ENCODE measurements around the gene HEXA. TPM values are rescaled to one million over a fixed set of nuclear protein-coding genes. Genes with fewer than 3 reads are reported as not detected.
"Not testable (repeated sequence)": the region's sequence is repeated elsewhere in the genome, so short reads cannot be mapped to it uniquely, and the experiment has no call there.

The HEXA gene
- total RNA-seq, 1 donor: 122 TPM

DNA sequence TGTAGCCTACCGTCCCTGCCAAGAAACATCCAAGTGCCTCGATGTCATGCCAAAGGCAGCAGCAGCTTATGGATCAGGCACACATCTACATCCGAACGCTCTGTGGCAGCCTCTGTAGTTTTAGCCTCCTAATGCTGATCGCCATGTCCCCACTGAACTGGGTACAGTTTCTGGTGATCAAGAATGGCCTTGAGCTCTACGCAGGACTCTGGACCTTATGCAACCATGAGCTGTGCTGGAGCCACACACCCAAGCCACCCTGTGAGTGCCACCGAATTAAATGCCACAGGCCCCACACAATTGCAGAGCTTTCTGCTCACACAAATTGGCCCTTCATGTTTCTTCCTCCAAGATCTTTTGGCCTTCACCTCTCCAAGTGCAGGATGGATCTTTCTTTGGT, 22.8 kb upstream of the HEXA start:
- no peak for DNase-seq (ENCODE audit: insufficient read length, low spot score, missing footprints)
- Histone ChIP-seq H3K4me1 (ENCODE audit: insufficient read depth, low read length) (no peaks in the 10 kb centered on the region), H2AFZ (ENCODE audit: low read length) (no peak overlapping the region), H3K36me3 (ENCODE audit: insufficient read depth, low read length) (no peaks in the 10 kb centered on the region), H3K4me2 (ENCODE audit: insufficient read depth, low read length) (no peak overlapping the region), H3K27me3 (ENCODE audit: insufficient read depth, low read length) (peaks cover 23% of the 10 kb centered on the region), H3K79me2 (ENCODE audit: insufficient read depth, low read length) (no peaks in the 10 kb centered on the region), H3K9me3 (ENCODE audit: low read depth, low read length) (no peaks in the 10 kb centered on the region), H3K4me3 (ENCODE audit: insufficient read depth, low read length) (no peak overlapping the region), H3K27ac (ENCODE audit: low read depth, low read length) (no peak overlapping the region), H4K20me1 (ENCODE audit: insufficient read depth, low read length) (no peaks in the 10 kb centered on the region)
- TF ChIP-seq, protein P1, sequence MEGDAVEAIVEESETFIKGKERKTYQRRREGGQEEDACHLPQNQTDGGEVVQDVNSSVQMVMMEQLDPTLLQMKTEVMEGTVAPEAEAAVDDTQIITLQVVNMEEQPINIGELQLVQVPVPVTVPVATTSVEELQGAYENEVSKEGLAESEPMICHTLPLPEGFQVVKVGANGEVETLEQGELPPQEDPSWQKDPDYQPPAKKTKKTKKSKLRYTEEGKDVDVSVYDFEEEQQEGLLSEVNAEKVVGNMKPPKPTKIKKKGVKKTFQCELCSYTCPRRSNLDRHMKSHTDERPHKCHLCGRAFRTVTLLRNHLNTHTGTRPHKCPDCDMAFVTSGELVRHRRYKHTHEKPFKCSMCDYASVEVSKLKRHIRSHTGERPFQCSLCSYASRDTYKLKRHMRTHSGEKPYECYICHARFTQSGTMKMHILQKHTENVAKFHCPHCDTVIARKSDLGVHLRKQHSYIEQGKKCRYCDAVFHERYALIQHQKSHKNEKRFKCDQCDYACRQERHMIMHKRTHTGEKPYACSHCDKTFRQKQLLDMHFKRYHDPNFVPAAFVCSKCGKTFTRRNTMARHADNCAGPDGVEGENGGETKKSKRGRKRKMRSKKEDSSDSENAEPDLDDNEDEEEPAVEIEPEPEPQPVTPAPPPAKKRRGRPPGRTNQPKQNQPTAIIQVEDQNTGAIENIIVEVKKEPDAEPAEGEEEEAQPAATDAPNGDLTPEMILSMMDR (IDR thresholded peaks at IDR 0.05; ENCODE audit: extremely low read depth, low read depth, low read length): no peak

DNA sequence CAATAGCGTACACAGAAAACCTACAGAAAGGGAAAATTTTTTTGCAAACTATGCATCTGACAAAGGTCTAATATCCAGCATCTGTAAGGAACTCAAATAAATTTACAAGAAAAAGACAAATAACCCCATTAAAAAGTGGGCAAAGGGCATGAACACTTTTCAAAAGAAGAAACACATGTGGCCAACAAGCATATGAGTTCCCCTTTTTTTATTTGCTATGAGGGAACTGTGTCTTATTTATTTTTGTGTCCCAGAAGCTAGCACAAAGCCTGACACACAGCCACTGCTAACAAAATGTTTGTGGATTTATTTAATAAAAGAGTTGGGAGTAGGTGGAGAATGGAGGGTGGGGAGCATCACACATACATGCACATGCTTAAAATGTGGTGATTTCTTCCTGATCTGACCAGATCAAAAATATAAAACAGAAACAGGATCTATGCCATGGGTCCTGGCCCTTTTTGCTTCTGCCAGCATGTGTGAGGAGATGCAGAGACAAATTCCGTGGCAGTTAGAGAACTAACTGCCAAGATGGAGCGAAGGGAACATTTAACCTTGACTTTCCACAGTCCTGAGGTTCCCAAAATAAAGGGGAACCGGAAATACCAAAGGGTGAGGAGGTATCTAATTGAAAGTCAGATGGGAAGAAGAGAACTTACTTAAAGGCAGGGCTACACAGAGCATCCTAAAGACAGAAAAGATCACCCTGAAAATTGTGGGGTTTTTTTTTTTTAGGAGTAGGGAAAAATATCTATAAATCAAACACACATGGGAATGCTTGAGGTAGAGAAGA, 22.2 kb upstream of the HEXA start, which contains the start of gene TMEM202:
Gene TMEM202 (plus strand): TSS at position 510 of the 793 bp plus-strand sequence. CDS start 22 bp downstream, at position 532.
- DNase-seq (ENCODE audit: insufficient read length, low spot score, missing footprints): no peak
- no peak within 1 kb of the TSS for H2AFZ ChIP-seq (ENCODE audit: low read length)
- no peaks in the 10 kb centered on the region for H3K4me1 ChIP-seq (ENCODE audit: insufficient read depth, low read length)
- no peak within 1 kb of the TSS for H3K4me2 ChIP-seq (ENCODE audit: insufficient read depth, low read length)
- peaks cover 17% of the 10 kb centered on the region for H3K27me3 ChIP-seq (ENCODE audit: insufficient read depth, low read length)
- no peaks in the 10 kb centered on the region for H4K20me1 ChIP-seq (ENCODE audit: insufficient read depth, low read length)
- no peaks in the 10 kb centered on the region for H3K36me3 ChIP-seq (ENCODE audit: insufficient read depth, low read length)
- H3K4me3 ChIP-seq (ENCODE audit: insufficient read depth, low read length): no peak within 1 kb of the TSS
- no peaks in the 10 kb centered on the region for H3K9me3 ChIP-seq (ENCODE audit: low read depth, low read length)
- TF ChIP-seq, protein P1 (IDR thresholded peaks at IDR 0.05; ENCODE audit: extremely low read depth, low read depth, low read length): no peak
- H3K27ac ChIP-seq (ENCODE audit: low read depth, low read length): no peak within 1 kb of the TSS
- H3K79me2 ChIP-seq (ENCODE audit: insufficient read depth, low read length): no peaks in the 10 kb centered on the region

DNA sequence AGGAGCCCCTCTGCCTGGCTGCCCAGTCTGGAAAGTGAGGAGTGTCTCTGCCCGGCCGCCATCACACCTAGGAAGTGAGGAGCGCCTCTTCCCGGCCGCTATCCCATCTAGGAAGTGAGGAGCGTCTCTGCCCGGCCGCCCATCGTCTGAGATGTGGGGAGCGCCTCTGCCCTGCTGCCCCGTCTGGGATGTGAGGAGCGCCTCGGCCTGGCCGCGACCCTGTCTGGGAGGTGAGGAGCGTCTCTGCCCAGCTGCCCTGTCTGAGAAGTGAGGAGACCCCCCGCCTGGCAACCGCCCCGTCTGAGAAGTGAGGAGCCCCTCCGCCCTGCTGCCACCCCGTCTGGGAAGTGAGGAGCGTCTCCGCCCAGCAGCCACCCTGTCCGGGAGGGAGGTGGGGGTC, 20.5 kb upstream of the HEXA start:
- H3K79me2 ChIP-seq (ENCODE audit: insufficient read depth, low read length); H4K20me1 ChIP-seq (ENCODE audit: insufficient read depth, low read length); H3K9me3 ChIP-seq (ENCODE audit: low read depth, low read length); H2AFZ ChIP-seq (ENCODE audit: low read length); H3K4me1 ChIP-seq (ENCODE audit: insufficient read depth, low read length); H3K27me3 ChIP-seq (ENCODE audit: insufficient read depth, low read length); H3K4me2 ChIP-seq (ENCODE audit: insufficient read depth, low read length); H3K36me3 ChIP-seq (ENCODE audit: insufficient read depth, low read length); H3K27ac ChIP-seq (ENCODE audit: low read depth, low read length); DNase-seq (ENCODE audit: insufficient read length, low spot score, missing footprints); H3K4me3 ChIP-seq (ENCODE audit: insufficient read depth, low read length): not testable (repeated sequence)

DNA sequence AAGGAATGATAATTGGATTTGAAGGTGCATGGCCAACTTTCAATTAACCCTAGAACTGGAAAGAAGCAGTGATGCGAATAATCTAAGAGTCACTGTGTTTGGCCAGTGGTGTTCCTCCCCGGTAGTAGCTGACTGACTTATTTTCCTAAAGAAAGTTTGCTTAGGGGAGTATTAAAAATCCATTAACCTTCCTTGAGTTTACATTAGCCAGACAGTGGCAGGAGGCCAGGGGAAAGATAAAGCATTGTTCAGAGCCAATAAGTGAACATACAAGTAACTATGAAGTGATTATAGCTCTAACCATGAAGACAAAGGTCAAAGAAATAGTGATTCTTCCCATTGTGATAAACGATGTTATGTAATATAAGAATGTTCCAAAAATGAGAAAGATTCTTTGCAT, 13.4 kb upstream of the HEXA start:
- Histone ChIP-seq H3K9me3 (ENCODE audit: low read depth, low read length) (no peaks in the 10 kb centered on the region), H2AFZ (ENCODE audit: low read length) (no peak overlapping the region), H3K4me2 (ENCODE audit: insufficient read depth, low read length) (no peak overlapping the region), H3K4me3 (ENCODE audit: insufficient read depth, low read length) (no peak overlapping the region), H3K36me3 (ENCODE audit: insufficient read depth, low read length) (no peaks in the 10 kb centered on the region), H3K27me3 (ENCODE audit: insufficient read depth, low read length) (peaks cover 13% of the 10 kb centered on the region), H4K20me1 (ENCODE audit: insufficient read depth, low read length) (no peaks in the 10 kb centered on the region), H3K4me1 (ENCODE audit: insufficient read depth, low read length) (no peaks in the 10 kb centered on the region), H3K27ac (ENCODE audit: low read depth, low read length) (no peak overlapping the region), H3K79me2 (ENCODE audit: insufficient read depth, low read length) (no peaks in the 10 kb centered on the region)
- TF ChIP-seq, protein P1 (IDR thresholded peaks at IDR 0.05; ENCODE audit: extremely low read depth, low read depth, low read length): no peak
- DNase-seq (ENCODE audit: insufficient read length, low spot score, missing footprints): no peak
